KMS-11 (cell line): ENCODE data around the gene MALL.
"Not testable (repeated sequence)": the region's sequence is repeated elsewhere in the genome, so short reads cannot be mapped to it uniquely, and the experiment has no call there.

ENCODE experiments used
- H2AFZ ChIP-seq: fragments of 200-600 bp; sonication (generic); 2 replicates; pipeline ENCODE4 v1.6.1; 2016; ENCODE audit warnings: antibody characterized with exemption, mixed run types, low read depth
- H3K27ac ChIP-seq: fragments of 200-600 bp; sonication (generic); 2 replicates; pipeline ENCODE4 v1.6.1; 2016; ENCODE audit warnings: mild to moderate bottlenecking, mixed run types
- H3K27me3 ChIP-seq: fragments of 200-600 bp; sonication (generic); 2 replicates; pipeline ENCODE4 v1.6.1; 2017; ENCODE audit warnings: mild to moderate bottlenecking, low read depth, mixed run types, moderate library complexity; ENCODE audit not compliant: insufficient read depth
- H3K36me3 ChIP-seq: fragments of 200-600 bp; sonication (generic); 2 replicates; pipeline ENCODE4 v1.6.1; 2017; ENCODE audit warnings: mild to moderate bottlenecking, mixed run types; ENCODE audit not compliant: insufficient read depth
- H3K4me1 ChIP-seq: fragments of 200-600 bp; sonication (generic); 2 replicates; pipeline ENCODE4 v1.6.1; 2016; ENCODE audit warnings: mild to moderate bottlenecking, low read depth, mixed run types; ENCODE audit not compliant: poor library complexity, severe bottlenecking
- H3K4me2 ChIP-seq: fragments of 200-600 bp; sonication (generic); 2 replicates; pipeline ENCODE4 v1.7.0; 2016; ENCODE audit warnings: mild to moderate bottlenecking, mixed run types
- H3K4me3 ChIP-seq: fragments of 200-600 bp; sonication (generic); IDR thresholded peaks from 2 replicates; pipeline ENCODE4 v1.6.1; 2017; ENCODE audit warnings: low read depth, low read length, mixed read lengths; ENCODE audit not compliant: insufficient read depth
- H3K79me2 ChIP-seq: fragments of 200-600 bp; sonication (generic); 2 replicates; pipeline ENCODE4 v1.6.1; 2016; ENCODE audit warnings: low read depth, mixed run types; ENCODE audit not compliant: insufficient read depth
- H3K9ac ChIP-seq: fragments of 200-600 bp; sonication (generic); 2 replicates; pipeline ENCODE4 v1.6.1; 2016; ENCODE audit warnings: mild to moderate bottlenecking, mixed run types
- H4K20me1 ChIP-seq: fragments of 200-600 bp; sonication (generic); 2 replicates; pipeline ENCODE4 v1.6.1; 2016; ENCODE audit warnings: mild to moderate bottlenecking, mixed run types; ENCODE audit not compliant: insufficient read depth

MALL gene

DNA sequence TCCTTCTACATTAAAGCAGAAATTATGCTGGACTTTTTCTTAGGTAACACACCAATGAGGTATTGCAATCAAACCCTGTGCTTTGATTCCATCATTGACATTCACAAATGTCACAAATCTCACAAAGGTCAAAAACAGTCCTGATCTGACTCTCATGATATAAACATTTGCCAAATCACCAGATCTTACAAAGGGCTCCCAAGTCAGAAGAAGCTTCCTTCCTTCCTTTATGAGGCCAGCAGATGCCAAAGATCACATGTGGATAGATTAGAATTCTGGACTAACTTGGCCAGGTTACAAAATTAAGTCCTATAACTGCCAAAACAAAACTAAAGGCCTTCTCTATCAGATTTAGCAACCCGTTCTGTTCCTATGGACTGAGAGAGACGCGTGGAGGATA, 53.3 kb downstream of the MALL start:
- not testable (repeated sequence) for H3K27ac ChIP-seq, H3K4me2 ChIP-seq, H3K4me3 ChIP-seq, H3K9ac ChIP-seq, H3K27me3 ChIP-seq, H3K79me2 ChIP-seq, H3K4me1 ChIP-seq, H3K36me3 ChIP-seq, H4K20me1 ChIP-seq, H2AFZ ChIP-seq

GRCh38 chr2:110060550-110060949, 55.1 kb downstream of the MALL start:
- H3K79me2 ChIP-seq, H3K36me3 ChIP-seq, H3K27me3 ChIP-seq, H3K4me2 ChIP-seq, H3K9ac ChIP-seq, H4K20me1 ChIP-seq, H3K27ac ChIP-seq, H3K4me1 ChIP-seq, H3K4me3 ChIP-seq, H2AFZ ChIP-seq: not testable (repeated sequence)

- not testable (repeated sequence) for H3K4me2 ChIP-seq, H3K79me2 ChIP-seq, H3K9ac ChIP-seq, H4K20me1 ChIP-seq, H2AFZ ChIP-seq, H3K4me3 ChIP-seq, H3K27ac ChIP-seq, H3K27me3 ChIP-seq, H3K36me3 ChIP-seq, H3K4me1 ChIP-seq
Observed at GRCh38 chr2:110059694-110060358, 55.8 kb downstream of the MALL start.

DNA sequence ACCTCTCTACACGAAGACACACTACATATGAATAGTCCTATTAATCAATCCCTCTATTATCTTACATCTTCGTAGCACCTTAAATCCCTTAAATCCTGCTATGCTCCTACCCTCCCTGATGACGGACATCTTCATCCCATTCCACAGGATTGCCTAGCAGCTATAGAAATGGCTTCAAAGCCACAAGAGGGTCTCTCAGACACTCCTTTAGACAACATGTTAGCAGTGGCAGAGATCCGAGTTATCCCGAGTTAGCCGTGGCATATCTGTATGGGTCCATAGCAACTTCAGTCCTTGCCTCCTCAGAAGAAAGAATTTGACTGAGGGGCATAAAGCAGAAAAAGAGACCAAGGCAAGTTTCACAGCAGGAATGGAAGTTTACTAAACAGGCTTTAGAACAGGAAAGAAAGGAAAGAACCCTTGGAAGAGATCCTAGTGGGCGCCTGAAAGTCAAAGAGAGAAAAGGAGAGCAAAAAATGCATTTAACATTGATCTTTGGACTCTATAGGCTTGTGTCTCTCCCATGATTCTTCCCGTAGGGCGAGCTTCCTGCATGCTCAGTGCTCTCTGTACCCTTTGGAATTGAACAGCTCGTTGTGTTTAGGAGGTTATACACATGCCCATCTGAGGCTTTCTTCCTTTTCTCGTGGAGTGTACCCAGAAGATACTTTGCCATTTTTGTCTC, 56.5 kb downstream of the MALL start:
- H3K79me2 ChIP-seq, H2AFZ ChIP-seq, H3K27ac ChIP-seq, H4K20me1 ChIP-seq, H3K4me1 ChIP-seq, H3K27me3 ChIP-seq, H3K4me3 ChIP-seq, H3K4me2 ChIP-seq, H3K9ac ChIP-seq, H3K36me3 ChIP-seq: not testable (repeated sequence)

- H3K4me3 ChIP-seq, H3K4me2 ChIP-seq, H3K27me3 ChIP-seq, H2AFZ ChIP-seq, H3K4me1 ChIP-seq, H3K27ac ChIP-seq, H3K36me3 ChIP-seq, H3K9ac ChIP-seq, H3K79me2 ChIP-seq, H4K20me1 ChIP-seq: not testable (repeated sequence)
Observed at GRCh38 chr2:110058034-110058433, 57.6 kb downstream of the MALL start.

- not testable (repeated sequence) for H3K27ac ChIP-seq
Observed at GRCh38 chr2:110055819-110056408, 59.7 kb downstream of the MALL start.

DNA sequence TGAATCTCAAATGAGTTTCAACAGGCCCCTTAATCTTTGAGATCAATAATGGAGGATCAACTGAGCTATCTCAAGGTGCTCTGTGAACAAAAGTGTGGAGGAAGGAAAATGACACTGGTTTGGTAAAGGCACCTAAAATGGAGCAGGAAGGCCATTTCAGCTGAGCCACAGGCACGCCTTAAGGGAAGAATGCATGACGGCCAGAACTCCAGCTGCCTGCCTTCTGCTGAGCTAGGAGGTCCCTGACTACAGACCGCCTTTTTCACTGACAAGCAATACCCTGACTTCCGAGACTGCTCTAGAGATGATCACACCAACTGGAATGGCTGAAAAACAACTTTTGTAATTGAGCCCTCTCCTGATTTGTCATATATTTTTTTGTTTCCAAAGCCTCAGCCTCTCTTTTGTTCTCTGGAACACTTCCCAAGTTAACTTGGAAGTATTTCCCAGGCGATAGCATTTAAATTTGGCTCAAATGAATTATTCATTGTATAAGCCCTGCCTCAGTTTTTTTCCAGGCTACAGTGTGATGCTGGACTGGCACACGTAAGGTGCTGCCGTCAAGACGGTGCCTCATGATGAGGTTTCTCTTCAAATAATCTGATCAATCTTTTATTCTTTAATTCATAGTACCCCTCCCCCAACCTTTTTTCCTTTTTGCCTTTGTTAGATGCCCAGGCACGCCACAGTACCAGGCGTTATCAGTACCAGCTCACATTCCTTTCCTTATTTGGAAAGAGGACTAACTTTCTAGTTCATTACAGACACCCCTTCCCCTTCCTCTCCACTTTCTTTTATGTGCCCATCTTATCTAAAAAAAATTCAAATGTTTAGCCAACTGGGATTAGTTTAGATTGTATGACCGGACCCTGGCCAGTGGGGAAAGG, 60.9 kb downstream of the MALL start:
- not testable (repeated sequence) for H3K27me3 ChIP-seq, H2AFZ ChIP-seq, H3K27ac ChIP-seq, H3K4me1 ChIP-seq, H3K79me2 ChIP-seq, H3K4me2 ChIP-seq, H3K9ac ChIP-seq, H3K36me3 ChIP-seq, H4K20me1 ChIP-seq, H3K4me3 ChIP-seq

More at GRCh38 chr2:110055819-110056408, 59.7 kb downstream of the MALL start:
- H2AFZ ChIP-seq, H3K79me2 ChIP-seq, H3K36me3 ChIP-seq, H3K27me3 ChIP-seq, H4K20me1 ChIP-seq, H3K4me3 ChIP-seq, H3K4me1 ChIP-seq, H3K9ac ChIP-seq, H3K4me2 ChIP-seq: not testable (repeated sequence)

- not testable (repeated sequence) for H3K27me3 ChIP-seq, H3K36me3 ChIP-seq, H3K4me2 ChIP-seq, H2AFZ ChIP-seq, H3K27ac ChIP-seq, H4K20me1 ChIP-seq, H3K4me1 ChIP-seq, H3K9ac ChIP-seq, H3K4me3 ChIP-seq, H3K79me2 ChIP-seq
Observed at GRCh38 chr2:110053688-110054087, 61.9 kb downstream of the MALL start.

GRCh38 chr2:110052166-110052565, 63.5 kb downstream of the MALL start:
- H3K27me3 ChIP-seq, H2AFZ ChIP-seq, H3K9ac ChIP-seq, H3K4me3 ChIP-seq, H3K4me1 ChIP-seq, H3K27ac ChIP-seq, H3K79me2 ChIP-seq, H4K20me1 ChIP-seq, H3K36me3 ChIP-seq, H3K4me2 ChIP-seq: not testable (repeated sequence)

- not testable (repeated sequence) for H4K20me1 ChIP-seq, H3K27me3 ChIP-seq, H3K4me1 ChIP-seq, H3K9ac ChIP-seq, H3K79me2 ChIP-seq, H3K4me3 ChIP-seq, H3K4me2 ChIP-seq, H3K27ac ChIP-seq, H2AFZ ChIP-seq, H3K36me3 ChIP-seq
Observed at GRCh38 chr2:110050222-110050621, 65.4 kb downstream of the MALL start.
